Tibial nerve (tissue), 4 donors: ENCODE data around the gene LRRC17. TPM values are rescaled to one million over a fixed set of nuclear protein-coding genes. Genes with fewer than 3 reads are reported as not detected.
"Not testable (repeated sequence)": the region's sequence is repeated elsewhere in the genome, so short reads cannot be mapped to it uniquely, and the experiment has no call there.

Experiments
- DNase-seq, 2 donors: peaks; one replicate each; pipeline ENCODE4 v3.0.0-alpha.2; 2019; ENCODE audit warnings: low spot score in 2 of 2
- H3K27ac ChIP-seq, 4 donors: fragments of 200-600 bp; sonication (generic) in 3 of 4; one replicate each; pipeline ENCODE4 v1.5.1; 2017 to 2019; ENCODE audit warnings: mild to moderate bottlenecking in 1 of 4
- H3K27me3 ChIP-seq, 2 donors: fragments of 200-600 bp; sonication (generic) in 1 of 2; one replicate each; pipeline versions ENCODE4 v1.5.1 to v1.6.0; 2017 to 2019
- H3K36me3 ChIP-seq, 3 donors: fragments of 200-600 bp; sonication (generic); one replicate each; pipeline ENCODE4 v1.5.1; 2018 to 2019
- H3K4me1 ChIP-seq, 4 donors: fragments of 200-600 bp; sonication (generic) in 3 of 4; one replicate each; pipeline ENCODE4 v1.5.1; 2017 to 2019
- H3K4me3 ChIP-seq, 4 donors: fragments of 200-600 bp; sonication (generic) in 3 of 4; one replicate each; pipeline ENCODE4 v1.5.1; 2017 to 2019; ENCODE audit warnings: mild to moderate bottlenecking in 1 of 4, moderate library complexity in 1 of 4
- H3K9me3 ChIP-seq, 4 donors: fragments of 200-600 bp; sonication (generic) in 3 of 4; one replicate each; pipeline ENCODE4 v1.5.1; 2017 to 2019
- CTCF ChIP-seq, 5 experiments: fragments of 200-600 bp in 3 of 5; fragments of 450-650 bp in 2 of 5; sonication (generic) in 3 of 5; IDR thresholded peaks; one replicate each; pipeline ENCODE4 v1.5.1; 2016 to 2019; ENCODE audit warnings: antibody characterized with exemption in 5 of 5, mild to moderate bottlenecking in 3 of 5, moderate library complexity in 2 of 5
- EP300 ChIP-seq, 2 donors: sonication (generic); formaldehyde crosslinking; IDR thresholded peaks; one replicate each; pipeline ENCODE4 v1.6.1; 2017; ENCODE audit warnings: antibody characterized with exemption in 2 of 2, mild to moderate bottlenecking in 1 of 2
- POLR2A ChIP-seq, 2 donors: fragments of 450-650 bp; IDR thresholded peaks; one replicate each; pipeline ENCODE4 v1.6.1; 2017; ENCODE audit warnings: antibody characterized with exemption in 2 of 2, mild to moderate bottlenecking in 2 of 2, moderate library complexity in 2 of 2
- WGBS, 2 donors: methylation state at CpG; one replicate each; pipeline ENCODE4 v1.1.5; 2018; 5-methylcytosine and 5-hydroxymethylcytosine counted together
- total RNA-seq, 4 donors: library from RNA; depleted of rRNA; stranded (reverse); fragments of >200 nt; gene quantifications; one replicate each; pipeline ENCODE4 v1.1.0, GENCODE V29; 2016

LRRC17 gene
- total RNA-seq, 4 donors from 2014 or later = 1.7 to 9.0 (median 2.6) TPM

GRCh38 chr7:102976493-102976892, 63.7 kb downstream of the LRRC17 start:
- WGBS, 2 donors = 87 to 91% methylated on average over 8 of the region's 8 CpGs
- H3K27me3 ChIP-seq = no peaks in the 10 kb centered on the region
- no peaks in the 10 kb centered on the region for H3K36me3 ChIP-seq
- no peak overlapping the region for H3K27ac ChIP-seq
- DNase-seq = no peak
- no peaks in the 10 kb centered on the region for H3K4me1 ChIP-seq
- peaks cover 0 to 19% (median 0%) of the 10 kb centered on the region in 4 donors for H3K9me3 ChIP-seq
- no peak overlapping the region for H3K4me3 ChIP-seq
- TF ChIP-seq CTCF (IDR thresholded peaks at IDR 0.05) (no peak), EP300 (IDR thresholded peaks at IDR 0.05) (no peak), POLR2A (IDR thresholded peaks at IDR 0.05) (no peak)

GRCh38 chr7:102977586-102977985, 64.8 kb downstream of the LRRC17 start:
- WGBS, 2 donors = 88 to 94% methylated on average over 4 of the region's 4 CpGs
- not testable (repeated sequence) for H3K4me1 ChIP-seq, H3K27ac ChIP-seq

GRCh38 chr7:102978284-102978683, 65.5 kb downstream of the LRRC17 start:
- Histone ChIP-seq H3K4me1 (no peaks in the 10 kb centered on the region), H3K27me3 (no peaks in the 10 kb centered on the region), H3K9me3 (peaks cover 0 to 19% (median 0%) of the 10 kb centered on the region in 4 donors), H3K4me3 (no peak overlapping the region), H3K36me3 (no peaks in the 10 kb centered on the region), H3K27ac (no peak overlapping the region)
- TF ChIP-seq EP300 (IDR thresholded peaks at IDR 0.05) (no peak), CTCF (IDR thresholded peaks at IDR 0.05) (no peak), POLR2A (IDR thresholded peaks at IDR 0.05) (no peak)
- 73 to 83% methylated on average over 6 of the region's 6 CpGs for WGBS, 2 donors
- no peak for DNase-seq

More at GRCh38 chr7:102977586-102977985, 64.8 kb downstream of the LRRC17 start:
- H3K9me3 ChIP-seq = peaks cover 0 to 19% (median 0%) of the 10 kb centered on the region in 4 donors
- not testable (repeated sequence) for H3K4me3 ChIP-seq, H3K36me3 ChIP-seq, DNase-seq, H3K27me3 ChIP-seq

GRCh38 chr7:102979670-102980069, 66.9 kb downstream of the LRRC17 start:
- Histone ChIP-seq H3K27ac (no peak overlapping the region), H3K9me3 (peaks cover 0 to 19% (median 0%) of the 10 kb centered on the region in 4 donors), H3K36me3 (no peaks in the 10 kb centered on the region), H3K4me1 (no peaks in the 10 kb centered on the region), H3K4me3 (no peak overlapping the region), H3K27me3 (no peaks in the 10 kb centered on the region)
- no peak for DNase-seq
- no peak for TF ChIP-seq EP300 (IDR thresholded peaks at IDR 0.05)
- TF ChIP-seq POLR2A (IDR thresholded peaks at IDR 0.05) = no peak
- no peak for TF ChIP-seq CTCF (IDR thresholded peaks at IDR 0.05)

- Histone ChIP-seq H3K27ac (no peak overlapping the region), H3K36me3 (no peaks in the 10 kb centered on the region), H3K27me3 (no peaks in the 10 kb centered on the region), H3K4me1 (no peaks in the 10 kb centered on the region), H3K4me3 (no peak overlapping the region), H3K9me3 (peaks cover 0 to 19% (median 0%) of the 10 kb centered on the region in 4 donors)
- no peak for TF ChIP-seq POLR2A (IDR thresholded peaks at IDR 0.05)
- TF ChIP-seq EP300 (IDR thresholded peaks at IDR 0.05) = no peak
- no peak for TF ChIP-seq CTCF (IDR thresholded peaks at IDR 0.05)
- no peak for DNase-seq
- WGBS, 2 donors = 90 to 92% methylated on average over 2 of the region's 2 CpGs
Measured at GRCh38 chr7:102981451-102981850, 68.7 kb downstream of the LRRC17 start.

- WGBS, 2 donors = 92 to 100% methylated on average over 1 of the region's 1 CpG
- TF ChIP-seq POLR2A (IDR thresholded peaks at IDR 0.05) (no peak), EP300 (IDR thresholded peaks at IDR 0.05) (no peak), CTCF (IDR thresholded peaks at IDR 0.05) (no peak)
Measured at GRCh38 chr7:102982235-102982634, 69.4 kb downstream of the LRRC17 start.

More at GRCh38 chr7:102982235-102982634, 69.4 kb downstream of the LRRC17 start:
- H3K9me3 ChIP-seq = peaks cover 0 to 19% (median 0%) of the 10 kb centered on the region in 4 donors
- H3K4me3 ChIP-seq = no peak overlapping the region
- H3K27me3 ChIP-seq = no peaks in the 10 kb centered on the region
- H3K27ac ChIP-seq = no peak overlapping the region
- no peak for DNase-seq
- no peaks in the 10 kb centered on the region for H3K36me3 ChIP-seq
- no peaks in the 10 kb centered on the region for H3K4me1 ChIP-seq
